GM12892 (cell line): ENCODE results near the gene UVRAG.

ENCODE experiments used
- POLR2A ChIP-seq: IDR thresholded peaks from 2 replicates; pipeline ENCODE4 v1.6.1; 2011; ENCODE audit warnings: low read depth, low read length, control low read depth
- POLR2AphosphoS5 ChIP-seq: IDR thresholded peaks from 2 replicates; pipeline ENCODE4 v1.6.1; 2011; ENCODE audit warnings: low read depth, low read length, control low read depth

DNA sequence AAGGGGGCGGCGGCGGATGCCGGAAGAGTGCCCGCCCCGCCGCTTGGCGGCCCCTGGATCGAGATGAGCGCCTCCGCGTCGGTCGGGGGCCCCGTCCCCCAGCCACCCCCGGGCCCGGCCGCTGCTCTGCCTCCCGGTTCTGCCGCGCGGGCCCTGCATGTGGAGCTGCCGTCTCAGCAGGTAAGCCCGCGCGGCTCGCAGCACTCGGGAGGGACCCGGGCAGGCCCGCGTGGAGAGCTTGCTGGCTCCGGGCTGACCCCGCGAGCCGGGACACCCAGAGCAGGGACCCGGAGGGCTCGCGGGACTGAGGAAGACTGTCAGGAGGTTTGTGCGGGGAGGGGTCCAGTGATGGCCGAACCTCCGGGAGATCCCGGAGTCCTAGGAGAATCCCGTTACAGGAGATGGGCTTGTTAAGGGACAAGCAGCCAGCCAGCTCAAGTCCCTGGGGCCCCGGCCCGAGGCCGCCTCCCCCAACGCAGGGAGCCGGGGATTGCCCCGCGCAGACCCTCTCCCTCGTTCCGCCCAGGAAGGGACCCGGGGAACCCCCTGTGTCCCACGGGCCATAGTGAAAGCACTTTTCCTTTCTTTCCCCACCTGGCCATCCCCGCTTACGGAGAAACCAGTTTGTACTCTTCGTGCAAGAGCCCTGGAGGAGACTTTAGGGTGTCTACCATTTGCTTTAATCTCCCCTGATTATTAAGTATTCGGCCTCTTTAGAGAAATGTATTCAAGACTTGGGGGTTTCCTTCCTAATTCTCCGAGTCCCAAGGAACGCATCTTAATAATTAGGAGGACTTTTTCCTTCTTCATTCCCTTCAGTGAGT, 547 bp downstream of the UVRAG start:
- no peak; the same call in 1 of the 2 replicates for TF ChIP-seq POLR2A
- no peak for TF ChIP-seq POLR2AphosphoS5
